ENCODE data around the gene ETNK2. TPM values are rescaled to one million over a fixed set of nuclear protein-coding genes. Genes with fewer than 3 reads are reported as not detected.

Gene ETNK2
- total RNA-seq, 1 donor from 2014 or later = 5.3 TPM

DNA sequence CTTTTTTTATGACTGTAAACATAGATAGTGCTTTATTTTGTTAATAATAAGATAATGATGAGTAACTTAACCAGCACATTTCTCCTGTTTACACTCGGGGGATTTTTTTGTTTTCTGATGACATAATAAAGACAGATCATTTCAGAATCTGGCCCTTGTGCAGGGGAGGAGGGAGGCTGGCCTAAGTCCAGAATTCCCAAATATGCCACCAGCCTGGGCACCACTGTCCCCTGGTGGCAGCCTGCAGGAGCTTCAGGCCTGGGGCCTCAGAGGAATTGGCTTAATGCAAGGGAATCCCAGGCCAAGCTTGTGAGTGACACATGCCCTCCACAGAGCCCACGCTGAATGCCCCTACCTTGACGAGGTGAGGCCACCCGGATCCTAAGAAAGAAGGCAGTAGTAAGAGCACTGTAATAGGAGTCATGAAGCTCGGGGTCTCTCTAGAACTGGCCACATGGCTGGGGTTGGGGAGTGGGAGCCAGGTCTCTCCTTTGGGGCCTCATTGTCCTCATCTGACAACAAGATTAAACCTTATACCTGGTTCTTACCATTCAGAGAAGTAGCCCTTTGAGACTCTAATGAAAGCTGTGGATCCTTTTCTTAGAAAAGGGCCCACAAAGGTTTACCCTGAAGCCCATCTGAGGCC lies 24.1 kb downstream of the ETNK2 start:
- H3K36me3 Mint-ChIP-seq = peaks cover 19% of the 10 kb centered on the region

DNA sequence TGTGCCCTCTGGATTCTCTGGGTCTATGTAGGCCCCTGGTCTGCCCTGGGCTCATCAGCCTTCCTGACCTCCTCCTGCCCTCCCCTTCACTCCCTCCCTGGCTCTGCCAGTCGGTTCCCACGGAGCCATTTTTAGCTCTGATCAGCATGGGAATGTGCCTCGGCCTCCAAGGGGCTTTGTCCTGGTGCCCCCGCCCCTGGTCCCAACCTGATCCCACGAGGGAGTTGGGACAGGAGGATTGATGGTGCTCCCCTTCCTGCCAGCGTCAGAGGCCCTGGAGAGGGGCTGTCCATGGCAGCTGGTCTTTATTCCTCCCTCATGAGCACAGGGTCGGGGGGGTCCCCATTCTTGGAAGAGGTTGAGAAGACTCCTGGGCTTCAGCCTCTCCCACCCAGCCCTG lies 24.9 kb downstream of the ETNK2 start:
- Histone ChIP-seq H3K9me3 (ENCODE audit: low read depth) (no peaks in the 10 kb centered on the region), H3K27ac (no peak overlapping the region), H3K36me3 (no peaks in the 10 kb centered on the region), H3F3A (ENCODE audit: low read depth) (peaks cover 15% of the 10 kb centered on the region), H3K79me2 (ENCODE audit: low read depth) (no peaks in the 10 kb centered on the region), H3K4me2 (no peak overlapping the region), H3K27me3 (no peaks in the 10 kb centered on the region), H3K4me3 (no peak overlapping the region), H4K20me1 (ENCODE audit: low read depth) (peaks cover 6% of the 10 kb centered on the region), H3K4me1 (peaks cover 14% of the 10 kb centered on the region), H3K9ac (no peak overlapping the region), H2AFZ (replicated peaks) (no peak overlapping the region)
- Mint-ChIP-seq H3K4me3 (no peak overlapping the region), H3K4me1 (peaks cover 47% of the 10 kb centered on the region), H3K9me3 (no peaks in the 10 kb centered on the region), H3K36me3 (peaks cover 21% of the 10 kb centered on the region), H3K27me3 (ENCODE audit: insufficient read depth, low read depth) (peaks cover 11% of the 10 kb centered on the region), H3K27ac (peak overlapping the region; percentile 94)
- TF ChIP-seq, protein P1, sequence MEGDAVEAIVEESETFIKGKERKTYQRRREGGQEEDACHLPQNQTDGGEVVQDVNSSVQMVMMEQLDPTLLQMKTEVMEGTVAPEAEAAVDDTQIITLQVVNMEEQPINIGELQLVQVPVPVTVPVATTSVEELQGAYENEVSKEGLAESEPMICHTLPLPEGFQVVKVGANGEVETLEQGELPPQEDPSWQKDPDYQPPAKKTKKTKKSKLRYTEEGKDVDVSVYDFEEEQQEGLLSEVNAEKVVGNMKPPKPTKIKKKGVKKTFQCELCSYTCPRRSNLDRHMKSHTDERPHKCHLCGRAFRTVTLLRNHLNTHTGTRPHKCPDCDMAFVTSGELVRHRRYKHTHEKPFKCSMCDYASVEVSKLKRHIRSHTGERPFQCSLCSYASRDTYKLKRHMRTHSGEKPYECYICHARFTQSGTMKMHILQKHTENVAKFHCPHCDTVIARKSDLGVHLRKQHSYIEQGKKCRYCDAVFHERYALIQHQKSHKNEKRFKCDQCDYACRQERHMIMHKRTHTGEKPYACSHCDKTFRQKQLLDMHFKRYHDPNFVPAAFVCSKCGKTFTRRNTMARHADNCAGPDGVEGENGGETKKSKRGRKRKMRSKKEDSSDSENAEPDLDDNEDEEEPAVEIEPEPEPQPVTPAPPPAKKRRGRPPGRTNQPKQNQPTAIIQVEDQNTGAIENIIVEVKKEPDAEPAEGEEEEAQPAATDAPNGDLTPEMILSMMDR (IDR thresholded peaks at IDR 0.05) = no peak
- TF ChIP-seq EZH2 (IDR thresholded peaks at IDR 0.05) = no peak
- no peak for TF ChIP-seq EZH2phosphoT487 (IDR thresholded peaks at IDR 0.05)
- peak; percentile 24 for DNase-seq (ENCODE audit: low spot score)

More for the DNA sequence above, 24.1 kb downstream of the ETNK2 start:
- H3K9me3 Mint-ChIP-seq = no peaks in the 10 kb centered on the region
- no peaks in the 10 kb centered on the region for H3K36me3 ChIP-seq
- no peaks in the 10 kb centered on the region for H3K79me2 ChIP-seq (ENCODE audit: low read depth)
- peaks cover 6% of the 10 kb centered on the region for H4K20me1 ChIP-seq (ENCODE audit: low read depth)
- no peak overlapping the region for H3K27ac Mint-ChIP-seq
- H3K4me3 Mint-ChIP-seq = no peak overlapping the region
- peak; percentile 88 for DNase-seq (ENCODE audit: low spot score)
- H3K9me3 ChIP-seq (ENCODE audit: low read depth) = no peaks in the 10 kb centered on the region
- TF ChIP-seq EZH2 (IDR thresholded peaks at IDR 0.05) = no peak
- TF ChIP-seq, protein P1 (IDR thresholded peaks at IDR 0.05) = peak; percentile 97
- peaks cover 14% of the 10 kb centered on the region for H3K4me1 ChIP-seq
- peaks cover 11% of the 10 kb centered on the region for H3K27me3 Mint-ChIP-seq (ENCODE audit: insufficient read depth, low read depth)
- no peak overlapping the region for H2AFZ ChIP-seq (replicated peaks)
- peaks cover 47% of the 10 kb centered on the region for H3K4me1 Mint-ChIP-seq
- no peak overlapping the region for H3K4me2 ChIP-seq
- H3F3A ChIP-seq (ENCODE audit: low read depth) = peaks cover 15% of the 10 kb centered on the region
- no peak overlapping the region for H3K4me3 ChIP-seq
- no peaks in the 10 kb centered on the region for H3K27me3 ChIP-seq
- H3K27ac ChIP-seq = no peak overlapping the region
- no peak overlapping the region for H3K9ac ChIP-seq

DNA sequence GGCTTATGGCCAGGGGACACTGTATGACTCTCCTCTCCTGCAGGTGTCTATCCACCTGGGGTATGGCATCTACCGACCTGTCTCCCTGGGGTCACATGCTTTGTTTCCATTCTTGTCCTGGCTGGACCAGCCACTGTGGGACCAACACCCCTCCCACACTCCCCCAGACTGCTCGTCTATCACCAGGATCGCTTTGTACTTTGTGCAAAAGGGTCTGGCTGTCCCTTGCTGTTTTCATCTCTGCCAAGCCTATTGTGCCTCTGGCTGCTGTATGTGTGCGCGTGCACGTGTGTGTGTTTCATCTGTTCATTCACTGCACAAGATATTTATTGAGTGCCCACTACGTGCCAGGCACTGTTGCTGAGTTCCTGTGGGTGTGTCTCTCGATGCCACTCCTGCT lies 25.5 kb downstream of the ETNK2 start:
- Histone ChIP-seq H3F3A (ENCODE audit: low read depth) (peaks cover 15% of the 10 kb centered on the region), H3K9ac (no peak overlapping the region), H3K4me1 (peaks cover 14% of the 10 kb centered on the region), H3K4me2 (no peak overlapping the region), H3K79me2 (ENCODE audit: low read depth) (no peaks in the 10 kb centered on the region), H3K9me3 (ENCODE audit: low read depth) (no peaks in the 10 kb centered on the region), H4K20me1 (ENCODE audit: low read depth) (peaks cover 6% of the 10 kb centered on the region), H3K4me3 (no peak overlapping the region), H3K36me3 (no peaks in the 10 kb centered on the region), H3K27ac (no peak overlapping the region), H2AFZ (replicated peaks) (no peak overlapping the region), H3K27me3 (no peaks in the 10 kb centered on the region)
- Mint-ChIP-seq H3K36me3 (peaks cover 21% of the 10 kb centered on the region), H3K27me3 (ENCODE audit: insufficient read depth, low read depth) (peaks cover 9% of the 10 kb centered on the region), H3K9me3 (no peaks in the 10 kb centered on the region), H3K4me3 (no peak overlapping the region), H3K27ac (peak overlapping the region; percentile 94), H3K4me1 (peaks cover 47% of the 10 kb centered on the region)
- DNase-seq (ENCODE audit: low spot score) = no peak
- TF ChIP-seq, protein P1 (IDR thresholded peaks at IDR 0.05) = no peak
- no peak for TF ChIP-seq EZH2phosphoT487 (IDR thresholded peaks at IDR 0.05)
- no peak for TF ChIP-seq EZH2 (IDR thresholded peaks at IDR 0.05)

Measured in neural progenitor cell (in vitro differentiated cells).